DOHH2 (cell line): ENCODE measurements around the gene HLA-G.

ENCODE experiments used
- EZH2phosphoT487 ChIP-seq: fragments of 200-600 bp; sonication (generic); IDR thresholded peaks from 2 replicates; pipeline ENCODE4 v1.6.1; 2017; ENCODE audit warnings: borderline replicate concordance, mild to moderate bottlenecking, antibody characterized with exemption, low read length, moderate library complexity, mixed read lengths
- TF ChIP-seq, protein P1 (sequence below): fragments of 200-600 bp; sonication (generic); IDR thresholded peaks from one replicate; pipeline ENCODE4 v1.5.1; 2014; ENCODE audit warnings: antibody characterized with exemption, mild to moderate bottlenecking, low read depth, low read length; ENCODE audit not compliant: poor library complexity, severe bottlenecking

DNA sequence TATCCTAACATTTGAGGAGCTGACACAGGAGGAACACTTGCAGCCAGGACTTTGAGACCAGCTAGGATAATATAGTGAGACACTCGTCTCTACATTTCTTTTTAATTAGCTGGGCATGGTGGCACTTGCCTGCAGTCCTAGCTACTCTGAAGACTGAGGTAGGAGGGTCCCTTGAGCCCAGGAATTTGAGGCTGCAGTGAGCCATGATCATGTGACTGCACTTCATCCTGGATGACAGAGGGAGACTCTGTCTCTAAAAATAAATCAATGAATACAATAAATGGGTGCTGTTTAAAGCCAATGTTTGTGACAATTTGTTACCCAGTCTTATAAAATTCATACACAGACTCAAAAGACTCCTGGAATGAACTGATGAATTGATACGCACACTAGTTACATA is 1.8 kb upstream of the HLA-G start:
- TF ChIP-seq, protein P1, sequence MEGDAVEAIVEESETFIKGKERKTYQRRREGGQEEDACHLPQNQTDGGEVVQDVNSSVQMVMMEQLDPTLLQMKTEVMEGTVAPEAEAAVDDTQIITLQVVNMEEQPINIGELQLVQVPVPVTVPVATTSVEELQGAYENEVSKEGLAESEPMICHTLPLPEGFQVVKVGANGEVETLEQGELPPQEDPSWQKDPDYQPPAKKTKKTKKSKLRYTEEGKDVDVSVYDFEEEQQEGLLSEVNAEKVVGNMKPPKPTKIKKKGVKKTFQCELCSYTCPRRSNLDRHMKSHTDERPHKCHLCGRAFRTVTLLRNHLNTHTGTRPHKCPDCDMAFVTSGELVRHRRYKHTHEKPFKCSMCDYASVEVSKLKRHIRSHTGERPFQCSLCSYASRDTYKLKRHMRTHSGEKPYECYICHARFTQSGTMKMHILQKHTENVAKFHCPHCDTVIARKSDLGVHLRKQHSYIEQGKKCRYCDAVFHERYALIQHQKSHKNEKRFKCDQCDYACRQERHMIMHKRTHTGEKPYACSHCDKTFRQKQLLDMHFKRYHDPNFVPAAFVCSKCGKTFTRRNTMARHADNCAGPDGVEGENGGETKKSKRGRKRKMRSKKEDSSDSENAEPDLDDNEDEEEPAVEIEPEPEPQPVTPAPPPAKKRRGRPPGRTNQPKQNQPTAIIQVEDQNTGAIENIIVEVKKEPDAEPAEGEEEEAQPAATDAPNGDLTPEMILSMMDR: no peak
- no peak for TF ChIP-seq EZH2phosphoT487
